ENCODE data around the gene CWH43. TPM values are rescaled to one million over a fixed set of nuclear protein-coding genes. Genes with fewer than 3 reads are reported as not detected.

The CWH43 gene
- total and polyA plus RNA-seq, 7 experiments from 2014 or later: not detected

Other genes starting within 250 kb of the CWH43 start
- gene FRYL, start 206.0 kb upstream of the CWH43 start, total RNA-seq: 100 to 1,000 TPM in 4 of 5 experiments, 10 to 100 TPM in 1; 89.5 to 126 (median 112) TPM
- 10 to 100 TPM; 25.4 to 44.1 TPM for gene FRYL, start 206.0 kb upstream of the CWH43 start, polyA plus RNA-seq
- 100 to 1,000 TPM in 3 of 5 experiments, 10 to 100 TPM in 2; 85.6 to 128 (median 102) TPM for gene OCIAD1, start 155.2 kb upstream of the CWH43 start, total RNA-seq
- 100 to 1,000 TPM; 205 to 248 TPM for gene OCIAD1, start 155.2 kb upstream of the CWH43 start, polyA plus RNA-seq
- 100 to 1,000 TPM in 2 of 5 experiments, 10 to 100 TPM in 3; 42.0 to 142 (median 97.5) TPM for gene OCIAD2, start 79.5 kb upstream of the CWH43 start, total RNA-seq
- gene OCIAD2, start 79.5 kb upstream of the CWH43 start, polyA plus RNA-seq: 100 to 1,000 TPM; 299 to 398 TPM

Measured in naive thymus-derived CD4-positive, alpha-beta T cell (primary cell).